HepG2 (cell line): ENCODE results near the gene FITM1. TPM values are rescaled to one million over a fixed set of nuclear protein-coding genes. Genes with fewer than 3 reads are reported as not detected.

ENCODE experiments used
- FLYWCH1 ChIP-seq: sonication (generic); formaldehyde crosslinking; IDR thresholded peaks from 2 replicates; pipeline ENCODE4 v1.8.1; 2023; ENCODE audit warnings: mild to moderate bottlenecking, missing genetic modification reagents
- FOXJ3 ChIP-seq: sonication (generic); formaldehyde crosslinking; IDR thresholded peaks from 2 replicates; pipeline ENCODE4 v1.4.0; 2020; ENCODE audit warnings: missing genetic modification reagents, mild to moderate bottlenecking, borderline replicate concordance
- HOXA5 ChIP-seq: sonication (generic); formaldehyde crosslinking; IDR thresholded peaks from 2 replicates; pipeline ENCODE4 v1.4.0; 2020; ENCODE audit warnings: missing genetic modification reagents
- KDM1A ChIP-seq: IDR thresholded peaks from 2 replicates; pipeline ENCODE4 v1.6.1; 2016; ENCODE audit warnings: missing compliant biosample characterization
- KDM2A ChIP-seq: sonication (generic); formaldehyde crosslinking; IDR thresholded peaks from 2 replicates; pipeline ENCODE4 v1.4.0; 2020; ENCODE audit warnings: low read depth, missing genetic modification reagents, borderline replicate concordance
- KLF11 ChIP-seq: IDR thresholded peaks from 2 replicates; pipeline ENCODE4 v1.6.1; 2016; ENCODE audit warnings: missing compliant biosample characterization
- MXD4 ChIP-seq: IDR thresholded peaks from 2 replicates; pipeline ENCODE4 v1.6.1; 2016; ENCODE audit warnings: mild to moderate bottlenecking, missing biosample characterization, missing genetic modification reagents
- NCOA5 ChIP-seq: sonication (generic); formaldehyde crosslinking; IDR thresholded peaks from 2 replicates; pipeline ENCODE4 v1.4.0; 2020; ENCODE audit warnings: missing genetic modification reagents
- NFE2L1 ChIP-seq: sonication (generic); formaldehyde crosslinking; IDR thresholded peaks from 2 replicates; pipeline ENCODE4 v1.4.0; 2020; ENCODE audit warnings: missing genetic modification reagents, mild to moderate bottlenecking, borderline replicate concordance
- NRL ChIP-seq: sonication (generic); formaldehyde crosslinking; IDR thresholded peaks from 2 replicates; pipeline ENCODE4 v1.5.0; 2020; ENCODE audit warnings: missing genetic modification reagents, mild to moderate bottlenecking, moderate library complexity, borderline replicate concordance
- SETDB1 ChIP-seq: sonication (generic); formaldehyde crosslinking; IDR thresholded peaks from 2 replicates; pipeline ENCODE4 v1.5.1; 2020; ENCODE audit warnings: missing genetic modification reagents, mild to moderate bottlenecking, borderline replicate concordance
- SMAD9 ChIP-seq: sonication (generic); formaldehyde crosslinking; IDR thresholded peaks from 2 replicates; pipeline ENCODE4 v1.5.1; 2020; ENCODE audit warnings: mild to moderate bottlenecking, missing genetic modification reagents
- SUZ12 ChIP-seq: fragments of 150-350 bp; IDR thresholded peaks from 2 replicates; pipeline ENCODE4 v1.6.1; 2014; ENCODE audit warnings: low read depth, low read length
- TBP ChIP-seq: sonication (generic); formaldehyde crosslinking; IDR thresholded peaks from 2 replicates; pipeline ENCODE4 v1.5.0; 2020; ENCODE audit warnings: missing genetic modification reagents
- ZNF121 ChIP-seq: sonication (generic); formaldehyde crosslinking; IDR thresholded peaks from 2 replicates; pipeline ENCODE4 v1.5.0; 2020; ENCODE audit warnings: mild to moderate bottlenecking, missing genetic modification reagents
- ZNF567 ChIP-seq: sonication (generic); formaldehyde crosslinking; IDR thresholded peaks from 2 replicates; pipeline ENCODE4 v1.8.1; 2023; ENCODE audit warnings: mild to moderate bottlenecking, missing genetic modification reagents, borderline replicate concordance
- ZNF569 ChIP-seq: sonication (generic); formaldehyde crosslinking; IDR thresholded peaks from 2 replicates; pipeline ENCODE4 v1.5.0; 2020; ENCODE audit warnings: mild to moderate bottlenecking, missing genetic modification reagents, moderate library complexity, borderline replicate concordance
- polyA plus RNA-seq, 8 experiments: library from polyadenylated mRNA; depleted of rRNA in 3 of 8; stranded (reverse) in 7 of 8; unstranded in 1 of 8; fragments of >200 nt; fragmentation: Illumina TruSeq in 4 of 8; extraction: Trizol in 4 of 8; gene quantifications; 2 replicates each; pipeline versions ENCODE4 v1.2.1 to v1.2.3, GENCODE V29; 2011 to 2016; ENCODE audit warnings: low read depth in 4 of 8, missing spikeins in 1 of 8, mixed read lengths in 1 of 8; ENCODE audit not compliant: insufficient read depth in 1 of 8
- total RNA-seq, 5 experiments: library from RNA; depleted of rRNA; stranded (reverse); fragments of >200 nt; fragmentation: Illumina TruSeq; extraction: Trizol; gene quantifications; 2 replicates each; pipeline ENCODE4 v1.2.3, GENCODE V29; 2016; ENCODE audit warnings: low read depth in 1 of 5
- TF ChIP-seq, protein P1 (sequence below): sonication (generic); formaldehyde crosslinking; IDR thresholded peaks from one replicate; pipeline ENCODE4 v1.5.1; 2020; ENCODE audit warnings: mild to moderate bottlenecking, missing genetic modification reagents; ENCODE audit errors: not compliant biosample characterization
- TF ChIP-seq, protein P2 (sequence below): sonication (generic); formaldehyde crosslinking; IDR thresholded peaks from 2 replicates; pipeline ENCODE4 v1.8.1; 2022; ENCODE audit warnings: mild to moderate bottlenecking, missing genetic modification reagents
- TF ChIP-seq, protein P3 (sequence below): sonication (generic); formaldehyde crosslinking; IDR thresholded peaks from 2 replicates; pipeline ENCODE4 v1.4.0; 2020; ENCODE audit warnings: mild to moderate bottlenecking, missing genetic modification reagents

The FITM1 gene
- total and polyA plus RNA-seq, 2 of the 13 experiments (the other 11 are each of a cell fraction or from before 2014, with no cell fraction given) = 2.7 to 5.8 TPM

- peak; percentile 97 for TF ChIP-seq KDM2A (CRISPR knock-in tag)
- no peak for TF ChIP-seq SETDB1 (CRISPR knock-in tag)
- TF ChIP-seq, protein P1, sequence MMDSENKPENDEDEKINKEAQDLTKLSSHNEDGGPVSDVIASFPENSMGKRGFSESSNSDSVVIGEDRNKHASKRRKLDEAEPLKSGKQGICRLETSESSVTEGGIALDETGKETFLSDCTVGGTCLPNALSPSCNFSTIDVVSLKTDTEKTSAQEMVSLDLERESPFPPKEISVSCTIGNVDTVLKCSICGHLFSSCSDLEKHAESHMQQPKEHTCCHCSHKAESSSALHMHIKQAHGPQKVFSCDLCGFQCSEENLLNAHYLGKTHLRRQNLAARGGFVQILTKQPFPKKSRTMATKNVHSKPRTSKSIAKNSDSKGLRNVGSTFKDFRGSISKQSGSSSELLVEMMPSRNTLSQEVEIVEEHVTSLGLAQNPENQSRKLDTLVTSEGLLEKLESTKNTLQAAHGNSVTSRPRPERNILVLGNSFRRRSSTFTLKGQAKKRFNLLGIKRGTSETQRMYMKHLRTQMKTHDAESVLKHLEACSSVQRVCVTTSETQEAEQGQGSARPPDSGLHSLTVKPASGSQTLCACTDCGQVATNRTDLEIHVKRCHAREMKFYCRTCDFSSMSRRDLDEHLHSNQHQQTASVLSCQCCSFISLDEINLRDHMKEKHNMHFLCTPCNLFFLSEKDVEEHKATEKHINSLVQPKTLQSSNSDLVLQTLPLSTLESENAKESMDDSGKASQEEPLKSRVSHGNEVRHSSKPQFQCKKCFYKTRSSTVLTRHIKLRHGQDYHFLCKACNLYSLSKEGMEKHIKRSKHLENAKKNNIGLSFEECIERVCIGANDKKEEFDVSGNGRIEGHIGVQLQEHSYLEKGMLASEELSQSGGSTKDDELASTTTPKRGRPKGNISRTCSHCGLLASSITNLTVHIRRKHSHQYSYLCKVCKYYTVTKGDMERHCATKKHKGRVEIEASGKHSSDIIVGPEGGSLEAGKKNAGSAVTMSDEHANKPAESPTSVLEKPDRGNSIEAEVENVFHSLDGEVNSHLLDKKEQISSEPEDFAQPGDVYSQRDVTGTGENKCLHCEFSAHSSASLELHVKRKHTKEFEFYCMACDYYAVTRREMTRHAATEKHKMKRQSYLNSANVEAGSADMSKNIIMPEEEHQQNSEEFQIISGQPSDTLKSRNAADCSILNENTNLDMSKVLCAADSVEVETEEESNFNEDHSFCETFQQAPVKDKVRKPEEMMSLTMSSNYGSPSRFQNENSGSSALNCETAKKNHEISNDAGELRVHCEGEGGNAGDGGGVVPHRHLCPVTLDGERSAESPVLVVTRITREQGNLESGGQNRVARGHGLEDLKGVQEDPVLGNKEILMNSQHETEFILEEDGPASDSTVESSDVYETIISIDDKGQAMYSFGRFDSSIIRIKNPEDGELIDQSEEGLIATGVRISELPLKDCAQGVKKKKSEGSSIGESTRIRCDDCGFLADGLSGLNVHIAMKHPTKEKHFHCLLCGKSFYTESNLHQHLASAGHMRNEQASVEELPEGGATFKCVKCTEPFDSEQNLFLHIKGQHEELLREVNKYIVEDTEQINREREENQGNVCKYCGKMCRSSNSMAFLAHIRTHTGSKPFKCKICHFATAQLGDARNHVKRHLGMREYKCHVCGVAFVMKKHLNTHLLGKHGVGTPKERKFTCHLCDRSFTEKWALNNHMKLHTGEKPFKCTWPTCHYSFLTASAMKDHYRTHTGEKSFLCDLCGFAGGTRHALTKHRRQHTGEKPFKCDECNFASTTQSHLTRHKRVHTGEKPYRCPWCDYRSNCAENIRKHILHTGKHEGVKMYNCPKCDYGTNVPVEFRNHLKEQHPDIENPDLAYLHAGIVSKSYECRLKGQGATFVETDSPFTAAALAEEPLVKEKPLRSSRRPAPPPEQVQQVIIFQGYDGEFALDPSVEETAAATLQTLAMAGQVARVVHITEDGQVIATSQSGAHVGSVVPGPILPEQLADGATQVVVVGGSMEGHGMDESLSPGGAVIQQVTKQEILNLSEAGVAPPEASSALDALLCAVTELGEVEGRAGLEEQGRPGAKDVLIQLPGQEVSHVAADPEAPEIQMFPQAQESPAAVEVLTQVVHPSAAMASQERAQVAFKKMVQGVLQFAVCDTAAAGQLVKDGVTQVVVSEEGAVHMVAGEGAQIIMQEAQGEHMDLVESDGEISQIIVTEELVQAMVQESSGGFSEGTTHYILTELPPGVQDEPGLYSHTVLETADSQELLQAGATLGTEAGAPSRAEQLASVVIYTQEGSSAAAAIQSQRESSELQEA (CRISPR knock-in tag) = peak; percentile 76
- TF ChIP-seq NFE2L1 (CRISPR knock-in tag) = no peak
- no peak for TF ChIP-seq FLYWCH1 (CRISPR knock-in tag)
- TF ChIP-seq, protein P2, sequence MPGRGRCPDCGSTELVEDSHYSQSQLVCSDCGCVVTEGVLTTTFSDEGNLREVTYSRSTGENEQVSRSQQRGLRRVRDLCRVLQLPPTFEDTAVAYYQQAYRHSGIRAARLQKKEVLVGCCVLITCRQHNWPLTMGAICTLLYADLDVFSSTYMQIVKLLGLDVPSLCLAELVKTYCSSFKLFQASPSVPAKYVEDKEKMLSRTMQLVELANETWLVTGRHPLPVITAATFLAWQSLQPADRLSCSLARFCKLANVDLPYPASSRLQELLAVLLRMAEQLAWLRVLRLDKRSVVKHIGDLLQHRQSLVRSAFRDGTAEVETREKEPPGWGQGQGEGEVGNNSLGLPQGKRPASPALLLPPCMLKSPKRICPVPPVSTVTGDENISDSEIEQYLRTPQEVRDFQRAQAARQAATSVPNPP (CRISPR knock-in tag) = peak; percentile 75; the same call in 1 of the 2 replicates
- TF ChIP-seq KLF11 (CRISPR knock-in tag) = peak; percentile 99
- TF ChIP-seq, protein P3, sequence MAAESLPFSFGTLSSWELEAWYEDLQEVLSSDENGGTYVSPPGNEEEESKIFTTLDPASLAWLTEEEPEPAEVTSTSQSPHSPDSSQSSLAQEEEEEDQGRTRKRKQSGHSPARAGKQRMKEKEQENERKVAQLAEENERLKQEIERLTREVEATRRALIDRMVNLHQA (CRISPR knock-in tag) = peak; percentile 56; the same call in 1 of the 2 replicates
- TF ChIP-seq ZNF569 (CRISPR knock-in tag) = peak; percentile 88; the same call in 1 of the 2 replicates
- TF ChIP-seq HOXA5 (CRISPR knock-in tag) = peak; percentile 95; the same call in 1 of the 2 replicates
- TF ChIP-seq ZNF567 (CRISPR knock-in tag) = peak; percentile 95
- TF ChIP-seq NCOA5 (CRISPR knock-in tag) = no peak; the same call in 1 of the 2 replicates
- TF ChIP-seq ZNF121 (CRISPR knock-in tag) = no peak
- TF ChIP-seq KDM1A (CRISPR knock-in tag) = peak; percentile 92
- TF ChIP-seq MXD4 (CRISPR knock-in tag) = peak; percentile 99
- peak; percentile 84 for TF ChIP-seq FOXJ3 (CRISPR knock-in tag)
- no peak for TF ChIP-seq TBP (CRISPR knock-in tag)
- TF ChIP-seq SUZ12 = no peak
- peak; percentile 94; the same call in 1 of the 2 replicates for TF ChIP-seq SMAD9 (CRISPR knock-in tag)
- TF ChIP-seq NRL (CRISPR knock-in tag) = no peak
These were observed 35.0 kb upstream of the FITM1 start (continued) for GRCh38 chr14:24095271-24096068.
